Medulla oblongata (tissue), 1 donor: ENCODE results near the gene GJD2.

Experiments
- DNase-seq: peaks from one replicate; pipeline ENCODE4 v3.0.0-alpha.2; 2015; ENCODE audit errors: extremely low spot score

GJD2 gene

GRCh38 chr15:34724481-34724880, 30.3 kb downstream of the GJD2 start:
- DNase-seq, result no peak

GRCh38 chr15:34722439-34722836, 32.4 kb downstream of the GJD2 start:
- DNase-seq, result peak; percentile 37

- DNase-seq, result peak; percentile 66
Measured at GRCh38 chr15:34721802-34722438, 32.9 kb downstream of the GJD2 start.

GRCh38 chr15:34721157-34721801, 33.5 kb downstream of the GJD2 start:
- DNase-seq, result no peak

- no peak for DNase-seq
Measured at GRCh38 chr15:34719695-34720094, 35.1 kb downstream of the GJD2 start.

- DNase-seq, result no peak
Measured at GRCh38 chr15:34718681-34719665, 35.8 kb downstream of the GJD2 start.

- DNase-seq, result no peak
Measured at GRCh38 chr15:34717729-34718128, 37.1 kb downstream of the GJD2 start.

- DNase-seq, result no peak
Measured at GRCh38 chr15:34716111-34716510, 38.7 kb downstream of the GJD2 start.

GRCh38 chr15:34714476-34715121, 40.2 kb downstream of the GJD2 start:
- no peak for DNase-seq

- DNase-seq, result no peak
Measured at GRCh38 chr15:34713635-34714034, 41.2 kb downstream of the GJD2 start.

GRCh38 chr15:34709866-34710265, 44.9 kb downstream of the GJD2 start:
- DNase-seq, result no peak

- peak; percentile 78 for DNase-seq
Measured at GRCh38 chr15:34708422-34708821, 46.4 kb downstream of the GJD2 start.

- DNase-seq, result no peak
Measured at GRCh38 chr15:34701536-34701935, 53.3 kb downstream of the GJD2 start.
